MM.1S (cell line): Measurements from ENCODE around the gene SYNRG.

ENCODE experiments used
- DNase-seq: peaks from one replicate; pipeline ENCODE4 v3.0.0-alpha.2; 2015
- H2AFZ ChIP-seq: fragments of 300-600 bp; sonication (generic); 2 replicates; pipeline ENCODE4 v1.6.0; 2016; ENCODE audit warnings: antibody characterized with exemption, low read length
- H3F3A ChIP-seq: fragments of 300-600 bp; sonication (generic); 2 replicates; pipeline ENCODE4 v1.6.1; 2016; ENCODE audit warnings: mild to moderate bottlenecking, antibody characterized with exemption, low read length, moderate library complexity, mixed read lengths; ENCODE audit not compliant: insufficient read depth
- H3K27ac ChIP-seq: fragments of 300-600 bp; sonication (generic); 2 replicates; pipeline ENCODE4 v1.5.1; 2016; ENCODE audit warnings: mild to moderate bottlenecking, low read length
- H3K27me3 ChIP-seq: fragments of 300-600 bp; sonication (generic); replicated peaks from 2 replicates; pipeline ENCODE4 v1.6.0; 2016; ENCODE audit warnings: low read length; ENCODE audit not compliant: insufficient read depth
- H3K36me3 ChIP-seq: fragments of 300-600 bp; sonication (generic); replicated peaks from 2 replicates; pipeline ENCODE4 v1.6.1; 2016; ENCODE audit warnings: mild to moderate bottlenecking, low read length, mixed read lengths; ENCODE audit not compliant: insufficient read depth
- H3K4me1 ChIP-seq: fragments of 300-600 bp; sonication (generic); 2 replicates; pipeline ENCODE4 v1.6.1; 2016; ENCODE audit warnings: low read length, mixed read lengths
- H3K4me2 ChIP-seq: fragments of 300-600 bp; sonication (generic); 2 replicates; pipeline ENCODE4 v1.6.0; 2016; ENCODE audit warnings: low read depth, low read length
- H3K4me3 ChIP-seq: fragments of 300-600 bp; sonication (generic); 2 replicates; pipeline ENCODE4 v1.5.1; 2016; ENCODE audit warnings: low read length, mixed read lengths
- H3K79me2 ChIP-seq: fragments of 300-600 bp; sonication (generic); 2 replicates; pipeline ENCODE4 v1.6.1; 2016; ENCODE audit warnings: mixed run types, low read length, mixed read lengths
- H3K9ac ChIP-seq: fragments of 300-600 bp; sonication (generic); 2 replicates; pipeline ENCODE4 v1.6.1; 2016; ENCODE audit warnings: low read length, mixed read lengths
- H3K9me2 ChIP-seq: fragments of 300-600 bp; sonication (generic); replicated peaks from 2 replicates; pipeline ENCODE4 v1.6.1; 2016; ENCODE audit warnings: mild to moderate bottlenecking, low read length, mixed read lengths; ENCODE audit not compliant: insufficient read depth
- H3K9me3 ChIP-seq: fragments of 300-600 bp; sonication (generic); replicated peaks from 2 replicates; pipeline ENCODE4 v1.6.1; 2016; ENCODE audit warnings: mild to moderate bottlenecking, low read length, mixed read lengths; ENCODE audit not compliant: insufficient read depth
- H4K20me1 ChIP-seq: fragments of 300-600 bp; sonication (generic); 2 replicates; pipeline ENCODE4 v1.6.1; 2016; ENCODE audit warnings: mild to moderate bottlenecking, low read length, moderate library complexity, mixed read lengths; ENCODE audit not compliant: insufficient read depth
- CTCF ChIP-seq: fragments of 300-600 bp; sonication (generic); IDR thresholded peaks from 2 replicates; pipeline ENCODE4 v1.5.1; 2016; ENCODE audit warnings: antibody characterized with exemption, low read length, mixed read lengths
- EZH2 ChIP-seq: fragments of 300-600 bp; sonication (generic); optimal IDR thresholded peaks from 2 replicates; pipeline ENCODE3; 2017; ENCODE audit warnings: low read depth, mild to moderate bottlenecking, antibody characterized with exemption, low read length, mixed read lengths
- EZH2phosphoT487 ChIP-seq: fragments of 300-600 bp; sonication (generic); IDR thresholded peaks from 2 replicates; pipeline ENCODE4 v1.6.1; 2018; ENCODE audit warnings: antibody characterized with exemption, low read length

The SYNRG gene

GRCh38 chr17:37490638-37491614 lies 118.3 kb downstream of the SYNRG start:
- H3K79me2 ChIP-seq = peaks cover 56% of the 10 kb centered on the region
- H4K20me1 ChIP-seq = no peaks in the 10 kb centered on the region
- peak overlapping the region; percentile 40; the same call in 1 of the 2 replicates for H3K9ac ChIP-seq
- H3F3A ChIP-seq = peaks cover 11% of the 10 kb centered on the region
- peak overlapping the region; percentile 77 for H3K4me2 ChIP-seq
- peak overlapping the region; percentile 52; the same call in 1 of the 2 replicates for H2AFZ ChIP-seq
- peak overlapping the region; percentile 38; the same call in 1 of the 2 replicates for H3K27ac ChIP-seq
- DNase-seq = peak; percentile 17
- H3K9me2 ChIP-seq = no peaks in the 10 kb centered on the region
- no peaks in the 10 kb centered on the region for H3K36me3 ChIP-seq
- peak overlapping the region; percentile 76 for H3K4me3 ChIP-seq
- H3K27me3 ChIP-seq = no peaks in the 10 kb centered on the region
- TF ChIP-seq CTCF (no peak), EZH2 (no peak), EZH2phosphoT487 (no peak)
- peaks cover 11% of the 10 kb centered on the region for H3K4me1 ChIP-seq
- H3K9me3 ChIP-seq = no peaks in the 10 kb centered on the region

DNA sequence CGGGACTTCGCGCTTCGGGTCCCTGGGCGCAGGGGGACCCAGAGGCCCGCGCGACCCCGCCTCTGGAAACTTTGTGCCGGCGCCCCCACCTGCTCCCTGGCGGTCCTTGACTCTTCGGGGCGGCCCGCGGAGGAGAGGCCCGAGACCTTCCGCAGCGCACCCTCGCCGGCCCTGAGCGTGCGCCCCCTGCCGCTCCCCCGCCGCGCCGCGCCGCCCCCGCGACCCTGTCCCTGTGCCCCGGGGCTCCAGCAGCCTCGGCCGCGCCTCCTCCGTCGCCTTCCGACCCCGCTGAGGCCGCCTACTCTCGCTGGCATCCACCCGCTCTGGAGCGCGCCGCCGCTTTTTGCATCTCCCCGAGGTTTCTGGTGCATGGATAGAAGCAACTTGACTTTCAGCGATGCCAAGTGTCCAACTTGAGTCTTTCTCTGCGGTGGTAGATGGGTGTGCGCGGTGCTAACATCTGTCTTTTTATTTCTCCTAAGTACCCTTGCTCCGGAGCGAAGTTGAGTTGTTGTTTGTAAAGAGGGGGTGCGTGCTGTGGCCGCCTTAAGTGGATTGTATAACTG lies 119.1 kb downstream of the SYNRG start:
- H3K27me3 ChIP-seq = no peaks in the 10 kb centered on the region
- peak; percentile 61 for DNase-seq
- peak overlapping the region; percentile 76 for H3K4me3 ChIP-seq
- H2AFZ ChIP-seq = peak overlapping the region; percentile 52; the same call in 1 of the 2 replicates
- peak overlapping the region; percentile 77 for H3K4me2 ChIP-seq
- peaks cover 11% of the 10 kb centered on the region for H3K4me1 ChIP-seq
- H3K9me3 ChIP-seq = no peaks in the 10 kb centered on the region
- H3K79me2 ChIP-seq = peaks cover 49% of the 10 kb centered on the region
- H3K9me2 ChIP-seq = no peaks in the 10 kb centered on the region
- no peaks in the 10 kb centered on the region for H4K20me1 ChIP-seq
- H3K36me3 ChIP-seq = no peaks in the 10 kb centered on the region
- H3K9ac ChIP-seq = peak overlapping the region; percentile 40; the same call in 1 of the 2 replicates
- TF ChIP-seq EZH2 (no peak), EZH2phosphoT487 (no peak), CTCF (peak; percentile 14; the same call in 1 of the 2 replicates)
- H3F3A ChIP-seq = peaks cover 11% of the 10 kb centered on the region
- H3K27ac ChIP-seq = peak overlapping the region; percentile 38; the same call in 1 of the 2 replicates

DNA sequence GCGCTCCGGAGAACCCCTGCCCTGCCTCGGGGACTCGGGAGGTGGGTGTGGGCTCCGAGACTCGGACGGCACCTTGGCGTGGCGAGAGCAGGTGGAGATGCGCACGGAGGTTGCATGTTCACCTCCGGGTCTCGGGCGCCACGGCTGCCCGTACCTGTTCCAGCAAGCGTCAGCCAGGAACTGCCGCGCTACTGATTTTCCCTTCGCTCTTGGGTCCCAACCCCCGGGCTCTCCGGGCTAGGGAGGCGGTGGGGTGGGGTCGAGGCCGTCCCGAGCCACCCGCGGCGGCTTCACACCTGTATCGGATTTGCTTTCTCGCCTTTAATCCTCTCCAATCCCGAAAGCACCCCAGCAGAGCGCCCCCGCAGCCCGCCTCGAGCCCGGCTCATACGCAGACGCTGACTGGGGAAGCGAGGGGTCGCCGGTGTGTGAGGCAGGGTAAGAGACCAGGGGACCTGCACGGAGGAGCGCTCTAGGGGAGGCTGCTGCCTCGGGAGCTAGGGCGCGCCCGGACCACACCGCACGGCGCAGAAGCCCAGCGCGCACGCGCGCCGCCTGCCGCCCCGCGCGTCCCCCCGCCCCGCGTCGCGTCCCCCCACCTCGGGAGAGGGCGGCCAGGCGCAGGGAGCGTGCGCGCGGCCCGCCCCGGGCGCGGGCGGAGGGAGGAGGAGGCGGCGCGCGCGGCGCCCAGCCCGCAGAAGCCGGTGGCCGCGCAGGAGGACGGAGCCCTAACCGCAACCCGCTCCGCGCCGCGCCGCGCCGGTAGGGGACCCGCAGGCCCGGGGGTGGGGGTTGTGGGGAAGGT lies 119.8 kb downstream of the SYNRG start, which contains the start of gene DUSP14:
TSS of gene DUSP14 (plus strand) at position 695 of the 805 bp plus-strand sequence. CDS start 22,382 bp downstream, outside the sequence.
- H4K20me1 ChIP-seq = no peaks in the 10 kb centered on the region
- peaks cover 41% of the 10 kb centered on the region for H3K79me2 ChIP-seq
- H3K4me1 ChIP-seq = peaks cover 11% of the 10 kb centered on the region
- peak within 1 kb of the TSS; percentile 82 for H3K9ac ChIP-seq
- H3K36me3 ChIP-seq = no peaks in the 10 kb centered on the region
- peak; percentile 90 for DNase-seq
- H3F3A ChIP-seq = peaks cover 11% of the 10 kb centered on the region
- peak within 1 kb of the TSS; percentile 82 for H3K27ac ChIP-seq
- no peaks in the 10 kb centered on the region for H3K9me2 ChIP-seq
- peak within 1 kb of the TSS; percentile 83 for H3K4me2 ChIP-seq
- no peaks in the 10 kb centered on the region for H3K9me3 ChIP-seq
- H2AFZ ChIP-seq = peak within 1 kb of the TSS; percentile 82
- H3K27me3 ChIP-seq = no peaks in the 10 kb centered on the region
- H3K4me3 ChIP-seq = peak within 1 kb of the TSS; percentile 80
- TF ChIP-seq CTCF = no peak
- TF ChIP-seq EZH2phosphoT487 = no peak
- no peak for TF ChIP-seq EZH2
